ENCODE measurements around the gene ESRP2.

- TF ChIP-seq CTCF (IDR thresholded peaks at IDR 0.05 in 8 of 11, conservative IDR thresholded peaks at IDR 0.05 in 3 of 11) (no peak), POLR2A (IDR thresholded peaks at IDR 0.05) (no peak)
These were observed 12.0 kb upstream of the ESRP2 start for GRCh38 chr16:68247932-68248331.

Data from spleen (tissue), 7 donors.